Measurements from ENCODE around the gene ING4.

- no peak for TF ChIP-seq CTCF (CRISPR knock-in tag; IDR thresholded peaks at IDR 0.05)
- no peak for TF ChIP-seq CREB1 (IDR thresholded peaks at IDR 0.05)
- TF ChIP-seq CREB1 (CRISPR knock-in tag; IDR thresholded peaks at IDR 0.05), result no peak
- TF ChIP-seq ZFP37 (CRISPR knock-in tag; IDR thresholded peaks at IDR 0.05; ENCODE audit: borderline replicate concordance), result no peak
- no peak for TF ChIP-seq ISX (CRISPR knock-in tag; conservative IDR thresholded peaks at IDR 0.05)
- no peak for TF ChIP-seq TFAP4 (IDR thresholded peaks at IDR 0.05; ENCODE audit: borderline replicate concordance, low read depth)
- TF ChIP-seq USF2 (IDR thresholded peaks at IDR 0.05; ENCODE audit: low read depth, low read length), result no peak
- no peak for TF ChIP-seq USF2 (CRISPR knock-in tag; IDR thresholded peaks at IDR 0.05; ENCODE audit: borderline replicate concordance)
- no peak for TF ChIP-seq YY1 (IDR thresholded peaks at IDR 0.05; ENCODE audit: insufficient read depth, insufficient replicate concordance, low read depth, low read length)
These were observed 58.5 kb downstream of the ING4 start for GRCh38 chr12:6604259-6605029.
